MCF 10A (cell line): ENCODE data around the gene GNB1L. TPM values are rescaled to one million over a fixed set of nuclear protein-coding genes. Genes with fewer than 3 reads are reported as not detected.

Experiments used
- BruUV-seq: library from RNA; stranded (reverse); fragments of 400-500 nt; replicated peaks from 2 replicates; lab custom pipeline; 2021; lab: Mats Ljungman, UMichigan
- CTCF ChIA-PET: fragments of 300-600 bp; sonication (Branson Sonifier 250); formaldehyde crosslinking; extraction: SDS; loops from one replicate; lab custom pipeline; 2021; ENCODE audit warnings: antibody characterized with exemption, inconsistent platforms; lab: Yijun Ruan, JAX
- POLR2A ChIA-PET: fragments of 300-600, 350-650 bp; sonication (Branson Sonifier 250); formaldehyde crosslinking; extraction: SDS; loops from one replicate; lab custom pipeline; 2020; ENCODE audit warnings: antibody characterized with exemption, inconsistent platforms; lab: Yijun Ruan, JAX
- DNase-seq: peaks from one replicate; pipeline ENCODE4 v3.0.0-alpha.2; 2018; ENCODE audit not compliant: unreplicated experiment
- H3K27ac Mint-ChIP-seq: one replicate; pipeline ENCODE4 v1.8.0; 2022; ENCODE audit warnings: mild to moderate bottlenecking, low read depth, mixed read lengths; ENCODE audit not compliant: unreplicated experiment
- H3K27me3 Mint-ChIP-seq: one replicate; pipeline ENCODE4 v1.8.0; 2022; ENCODE audit warnings: mixed read lengths; ENCODE audit not compliant: insufficient read depth, unreplicated experiment
- H3K36me3 Mint-ChIP-seq: one replicate; pipeline ENCODE4 v1.8.0; 2022; ENCODE audit warnings: mild to moderate bottlenecking, moderate library complexity, mixed read lengths; ENCODE audit not compliant: insufficient read depth, unreplicated experiment
- H3K4me1 Mint-ChIP-seq: one replicate; pipeline ENCODE4 v1.8.0; 2022; ENCODE audit warnings: mixed read lengths; ENCODE audit not compliant: insufficient read depth, unreplicated experiment
- H3K4me3 Mint-ChIP-seq: one replicate; pipeline ENCODE4 v1.8.0; 2022; ENCODE audit warnings: mild to moderate bottlenecking, moderate library complexity, mixed read lengths; ENCODE audit not compliant: unreplicated experiment
- H3K9me3 Mint-ChIP-seq: one replicate; pipeline ENCODE4 v1.8.0; 2022; ENCODE audit warnings: mixed read lengths; ENCODE audit not compliant: unreplicated experiment
- intact Hi-C: fragments of 100-400 bp; cut with micrococcal nuclease; formaldehyde crosslinking; loops from 2 replicates; pipeline ENCODE4 v1.14.1; 2022
- total RNA-seq: library from RNA; stranded (reverse); gene quantifications from 2 replicates; pipeline ENCODE4 v1.2.3, GENCODE V29; 2022
- TF ChIP-seq, protein P1 (sequence below): fragments of 200-600 bp; IDR thresholded peaks from one replicate; pipeline ENCODE4 v1.8.0; 2022; ENCODE audit warnings: antibody characterized with exemption, mild to moderate bottlenecking; ENCODE audit not compliant: unreplicated experiment

The GNB1L gene
- total RNA-seq, 1 experiment from 2014 or later, result 4.3 TPM

DNA sequence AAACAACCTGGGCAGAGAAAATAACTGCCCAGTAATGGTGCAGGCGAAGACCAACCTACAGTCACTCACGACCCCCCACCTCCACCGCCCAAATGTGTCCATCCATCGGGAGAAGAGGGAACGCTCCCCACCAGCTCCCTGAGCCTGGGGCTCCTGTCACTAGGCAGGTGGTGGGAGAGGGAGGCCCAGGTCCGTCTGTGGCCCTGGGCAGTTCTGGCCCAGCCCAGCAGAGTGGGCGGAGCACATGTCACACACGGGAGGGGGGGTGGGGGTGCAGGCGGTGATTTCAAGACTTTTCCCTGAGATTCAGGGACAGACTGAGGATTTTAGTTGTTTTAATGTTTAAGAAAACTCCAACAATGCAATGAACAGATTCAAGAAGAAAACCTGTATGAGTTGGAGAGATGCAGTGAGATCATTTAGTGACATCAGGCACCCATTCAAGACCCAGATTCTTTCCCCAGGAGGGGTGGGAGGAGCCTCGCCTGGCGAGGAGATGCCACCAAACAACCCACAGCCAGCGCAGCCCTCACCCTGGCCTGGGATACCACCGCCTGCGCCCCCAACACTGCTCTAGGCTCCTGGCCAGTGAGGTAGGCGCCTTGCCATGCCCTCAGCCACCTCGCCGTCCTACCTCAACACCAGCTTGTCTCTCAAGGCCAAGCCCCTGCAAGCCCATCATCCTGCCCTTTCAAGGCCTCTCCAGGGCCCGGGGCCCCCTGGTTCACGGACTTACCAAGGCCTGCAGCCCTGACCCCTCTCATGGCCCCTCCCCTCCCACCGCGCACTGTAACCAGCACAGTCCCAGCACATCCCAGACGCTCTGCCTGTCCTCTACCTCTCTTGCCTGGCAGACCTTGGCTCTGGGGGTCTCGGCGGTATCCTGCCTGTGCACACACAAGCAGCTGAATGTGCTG lies 57.3 kb downstream of the GNB1L start:
- BruUV-seq, result no TSS peak
- no peak for DNase-seq
- Mint-ChIP-seq H3K9me3 (no peaks in the 10 kb centered on the region), H3K27ac (no peak overlapping the region), H3K4me1 (peaks cover 6% of the 10 kb centered on the region), H3K27me3 (no peaks in the 10 kb centered on the region), H3K4me3 (no peak overlapping the region), H3K36me3 (peaks cover 6% of the 10 kb centered on the region)
- intact Hi-C loops, result no loop called here
- ChIA-PET POLR2A (interaction anchor here (1.1 kb wide), 1 partner anchor 9 kb away, joined by 3 read pairs; no protein-coding TSS in a partner anchor), CTCF (interaction anchor here (0.7 to 1.1 kb wide), 3 partner anchors 41 to 117 kb away, joined by 3 to 5 read pairs (median 5); no protein-coding TSS in a partner anchor)
- TF ChIP-seq, protein P1, sequence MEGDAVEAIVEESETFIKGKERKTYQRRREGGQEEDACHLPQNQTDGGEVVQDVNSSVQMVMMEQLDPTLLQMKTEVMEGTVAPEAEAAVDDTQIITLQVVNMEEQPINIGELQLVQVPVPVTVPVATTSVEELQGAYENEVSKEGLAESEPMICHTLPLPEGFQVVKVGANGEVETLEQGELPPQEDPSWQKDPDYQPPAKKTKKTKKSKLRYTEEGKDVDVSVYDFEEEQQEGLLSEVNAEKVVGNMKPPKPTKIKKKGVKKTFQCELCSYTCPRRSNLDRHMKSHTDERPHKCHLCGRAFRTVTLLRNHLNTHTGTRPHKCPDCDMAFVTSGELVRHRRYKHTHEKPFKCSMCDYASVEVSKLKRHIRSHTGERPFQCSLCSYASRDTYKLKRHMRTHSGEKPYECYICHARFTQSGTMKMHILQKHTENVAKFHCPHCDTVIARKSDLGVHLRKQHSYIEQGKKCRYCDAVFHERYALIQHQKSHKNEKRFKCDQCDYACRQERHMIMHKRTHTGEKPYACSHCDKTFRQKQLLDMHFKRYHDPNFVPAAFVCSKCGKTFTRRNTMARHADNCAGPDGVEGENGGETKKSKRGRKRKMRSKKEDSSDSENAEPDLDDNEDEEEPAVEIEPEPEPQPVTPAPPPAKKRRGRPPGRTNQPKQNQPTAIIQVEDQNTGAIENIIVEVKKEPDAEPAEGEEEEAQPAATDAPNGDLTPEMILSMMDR, result no peak

DNA sequence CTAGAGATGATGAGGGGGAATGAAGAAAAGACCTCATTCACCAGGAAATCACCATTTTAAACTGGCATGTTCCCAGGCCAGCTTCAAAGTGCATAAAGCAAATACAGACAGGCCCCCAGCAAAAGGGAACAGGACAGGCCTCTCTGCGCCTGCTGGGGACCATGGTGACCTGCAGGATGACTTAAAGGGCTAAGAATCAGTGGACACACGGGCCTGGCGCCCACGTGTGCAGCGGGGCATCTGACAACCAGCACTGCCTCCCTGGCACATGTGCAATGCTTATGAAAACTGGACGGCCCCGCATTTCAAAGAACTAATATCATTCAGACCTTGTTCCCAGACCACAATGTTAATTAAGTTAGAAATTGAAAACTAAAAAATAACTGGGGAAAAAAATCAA lies 58.5 kb downstream of the GNB1L start:
- BruUV-seq, result no TSS peak
- ChIA-PET POLR2A (no interaction called here), CTCF (no interaction called here)
- DNase-seq, result no peak
- Mint-ChIP-seq H3K4me1 (peaks cover 6% of the 10 kb centered on the region), H3K27me3 (no peaks in the 10 kb centered on the region), H3K27ac (no peak overlapping the region), H3K36me3 (peaks cover 11% of the 10 kb centered on the region), H3K9me3 (no peaks in the 10 kb centered on the region), H3K4me3 (no peak overlapping the region)
- TF ChIP-seq, protein P1, result no peak
- intact Hi-C loops, result no loop called here

DNA sequence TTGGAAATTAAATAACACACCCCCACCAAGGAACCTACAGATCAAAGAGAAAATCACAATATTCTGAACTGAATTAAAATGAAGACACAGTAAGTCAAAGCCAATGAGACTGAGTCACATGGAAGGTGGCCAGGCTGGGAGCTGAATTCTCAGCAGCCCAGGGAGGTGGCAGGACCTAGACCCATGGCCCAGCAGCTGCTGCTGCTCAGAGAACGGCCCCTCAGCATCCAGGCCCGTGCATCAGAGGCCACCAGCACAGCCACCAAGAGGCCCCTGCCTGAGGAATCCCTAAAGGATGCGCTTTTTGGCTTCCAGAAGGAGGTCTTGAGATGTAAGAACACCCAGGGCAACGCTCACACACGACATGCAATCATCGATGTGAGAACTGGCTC lies 59.1 kb downstream of the GNB1L start:
- ChIA-PET CTCF (interaction anchor here (0.6 to 1.0 kb wide), 2 partner anchors 9 to 18 kb away, joined by 3 to 6 read pairs; no protein-coding TSS in a partner anchor), POLR2A (interaction anchor here (0.7 kb wide), 1 partner anchor 324 kb away, joined by 3 read pairs; no protein-coding TSS in a partner anchor)
- Mint-ChIP-seq H3K36me3 (peaks cover 11% of the 10 kb centered on the region), H3K4me1 (peaks cover 6% of the 10 kb centered on the region), H3K27me3 (no peaks in the 10 kb centered on the region), H3K9me3 (no peaks in the 10 kb centered on the region), H3K4me3 (no peak overlapping the region), H3K27ac (no peak overlapping the region)
- DNase-seq, result no peak
- intact Hi-C loops, result no loop called here
- BruUV-seq, result no TSS peak
- TF ChIP-seq, protein P1, result no peak

DNA sequence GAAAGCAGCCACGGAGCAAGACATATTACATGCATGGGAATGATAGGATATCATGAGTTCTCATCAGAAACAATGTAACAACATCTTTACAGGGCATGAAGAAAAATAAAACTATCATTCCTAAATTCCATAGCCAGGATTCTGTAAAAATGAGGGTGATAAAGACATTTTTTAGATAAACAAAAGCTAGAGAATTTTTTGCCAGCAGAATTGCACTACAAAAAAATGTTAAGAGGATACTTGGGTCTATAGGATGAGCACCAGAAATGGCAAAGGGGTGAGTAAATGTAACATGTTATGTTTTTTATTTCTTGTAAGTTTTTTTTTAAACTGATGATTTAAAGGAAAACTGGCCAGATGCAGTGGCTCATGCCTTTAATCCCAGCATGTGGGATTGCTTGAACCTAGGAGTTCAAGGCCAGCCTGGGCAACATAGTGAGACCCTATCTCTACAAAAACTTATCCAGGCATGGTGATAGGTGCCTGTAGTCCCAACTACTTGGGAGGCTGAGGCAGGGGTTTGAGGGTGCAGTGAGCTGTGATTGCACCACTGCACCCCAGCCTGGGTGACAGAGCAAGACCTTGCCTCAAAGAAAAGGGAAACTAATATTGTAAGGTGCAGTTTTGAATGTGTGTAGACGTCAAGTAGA lies 60.9 kb downstream of the GNB1L start:
- Mint-ChIP-seq H3K9me3 (no peaks in the 10 kb centered on the region), H3K27ac (no peak overlapping the region), H3K4me1 (no peaks in the 10 kb centered on the region), H3K36me3 (peaks cover 6% of the 10 kb centered on the region), H3K4me3 (no peak overlapping the region), H3K27me3 (no peaks in the 10 kb centered on the region)
- TF ChIP-seq, protein P1, result no peak
- no peak for DNase-seq
- ChIA-PET CTCF (no interaction called here), POLR2A (interaction anchor here (0.9 to 1.1 kb wide), 2 partner anchors 88 to 97 kb away, joined by 3 read pairs; no protein-coding TSS in a partner anchor)
- intact Hi-C loops, result no loop called here
- no TSS peak for BruUV-seq
